ENCODE measurements around the gene EYA3. TPM values are rescaled to one million over a fixed set of nuclear protein-coding genes. Genes with fewer than 3 reads are reported as not detected.

EYA3 gene
- total RNA-seq, 1 donor from 2014 or later = 9.9 TPM

- peaks cover 0 to 3% (median 0%) of the 10 kb centered on the region in 3 donors for H3K27me3 ChIP-seq (ENCODE audit: control insufficient read depth in 3 of 3, insufficient read depth in 3 of 3, low read length in 3 of 3)
- H3K9me3 ChIP-seq (ENCODE audit: control insufficient read depth in 3 of 3, low read length in 3 of 3) = no peaks in the 10 kb centered on the region
- H3K9ac ChIP-seq (ENCODE audit: low read depth in 1 of 3, low read length in 3 of 3) = no peak overlapping the region
- H3K4me1 ChIP-seq (ENCODE audit: control insufficient read depth in 3 of 3, insufficient read depth in 3 of 3, low read length in 3 of 3) = peaks cover 6 to 8% (median 7%) of the 10 kb centered on the region in 3 donors
- peak overlapping the region; percentile 39 for H3K27ac ChIP-seq (ENCODE audit: low read depth, low read length)
- H3K36me3 ChIP-seq (ENCODE audit: control insufficient read depth in 3 of 3, insufficient read depth in 3 of 3, low read length in 3 of 3) = no peaks in the 10 kb centered on the region
- H3K4me3 ChIP-seq (ENCODE audit: low read length in 3 of 3) = no peak overlapping the region
Observed at GRCh38 chr1:28127617-28128257, 39.3 kb upstream of the EYA3 start.

DNA sequence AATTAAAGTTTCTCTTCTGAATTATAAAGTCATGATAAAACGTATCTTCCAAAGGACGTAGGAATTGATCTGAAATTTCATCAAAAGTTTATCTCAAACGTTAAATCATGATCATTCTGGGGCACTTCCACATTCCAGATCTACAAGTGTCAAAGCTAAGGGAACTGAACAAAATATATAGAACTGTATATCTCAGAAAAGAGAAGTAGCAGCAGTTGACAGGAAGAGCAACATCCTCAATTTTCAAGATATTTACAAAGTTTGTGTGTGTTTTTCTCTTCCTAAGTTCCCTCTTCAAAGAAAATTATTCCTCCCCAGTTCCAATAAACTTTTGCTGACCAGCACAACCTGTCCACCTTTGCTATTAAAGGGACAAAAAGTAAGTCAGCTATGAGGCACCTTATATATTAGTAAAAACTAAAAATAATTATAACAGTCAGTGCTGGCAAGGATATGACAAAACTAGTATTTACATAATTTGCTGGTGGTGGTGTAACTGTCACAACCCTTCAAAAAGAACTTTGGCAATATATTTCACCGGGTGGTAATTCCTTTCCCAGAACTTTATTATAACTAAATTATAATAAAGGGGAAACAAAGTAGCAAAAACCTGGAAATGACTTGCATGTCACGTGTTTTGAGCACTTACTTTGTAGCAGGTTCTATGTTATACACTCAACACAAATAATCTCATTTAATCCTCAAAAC, 38.5 kb upstream of the EYA3 start:
- Histone ChIP-seq H3K9me3 (ENCODE audit: control insufficient read depth in 3 of 3, low read length in 3 of 3) (no peaks in the 10 kb centered on the region), H3K36me3 (ENCODE audit: control insufficient read depth in 3 of 3, insufficient read depth in 3 of 3, low read length in 3 of 3) (no peaks in the 10 kb centered on the region), H3K4me1 (ENCODE audit: control insufficient read depth in 3 of 3, insufficient read depth in 3 of 3, low read length in 3 of 3) (peaks cover 6 to 8% (median 7%) of the 10 kb centered on the region in 3 donors), H3K27ac (ENCODE audit: low read depth, low read length) (peak overlapping the region; percentile 28), H3K9ac (ENCODE audit: low read depth in 1 of 3, low read length in 3 of 3) (no peak overlapping the region), H3K27me3 (ENCODE audit: control insufficient read depth in 3 of 3, insufficient read depth in 3 of 3, low read length in 3 of 3) (peaks cover 0 to 3% (median 0%) of the 10 kb centered on the region in 3 donors), H3K4me3 (ENCODE audit: low read length in 3 of 3) (no peak overlapping the region)

GRCh38 chr1:28126212-28126611, 37.8 kb upstream of the EYA3 start:
- Histone ChIP-seq H3K9me3 (ENCODE audit: control insufficient read depth in 3 of 3, low read length in 3 of 3) (no peaks in the 10 kb centered on the region), H3K27me3 (ENCODE audit: control insufficient read depth in 3 of 3, insufficient read depth in 3 of 3, low read length in 3 of 3) (peaks cover 0 to 3% (median 0%) of the 10 kb centered on the region in 3 donors), H3K9ac (ENCODE audit: low read depth in 1 of 3, low read length in 3 of 3) (no peak overlapping the region), H3K36me3 (ENCODE audit: control insufficient read depth in 3 of 3, insufficient read depth in 3 of 3, low read length in 3 of 3) (no peaks in the 10 kb centered on the region), H3K4me1 (ENCODE audit: control insufficient read depth in 3 of 3, insufficient read depth in 3 of 3, low read length in 3 of 3) (peaks cover 6 to 8% (median 7%) of the 10 kb centered on the region in 3 donors), H3K4me3 (ENCODE audit: low read length in 3 of 3) (no peak overlapping the region), H3K27ac (ENCODE audit: low read depth, low read length) (no peak overlapping the region)

- H3K4me3 ChIP-seq (ENCODE audit: low read length in 3 of 3) = peak overlapping the region in 1 of 3 donors; percentile 29
- no peaks in the 10 kb centered on the region for H3K36me3 ChIP-seq (ENCODE audit: control insufficient read depth in 3 of 3, insufficient read depth in 3 of 3, low read length in 3 of 3)
- peak overlapping the region in 1 of 3 donors; percentile 50 for H3K9ac ChIP-seq (ENCODE audit: low read depth in 1 of 3, low read length in 3 of 3)
- H3K27ac ChIP-seq (ENCODE audit: low read depth, low read length) = peak overlapping the region; percentile 9
- peaks cover 0 to 3% (median 0%) of the 10 kb centered on the region in 3 donors for H3K27me3 ChIP-seq (ENCODE audit: control insufficient read depth in 3 of 3, insufficient read depth in 3 of 3, low read length in 3 of 3)
- no peaks in the 10 kb centered on the region for H3K9me3 ChIP-seq (ENCODE audit: control insufficient read depth in 3 of 3, low read length in 3 of 3)
- H3K4me1 ChIP-seq (ENCODE audit: control insufficient read depth in 3 of 3, insufficient read depth in 3 of 3, low read length in 3 of 3) = peaks cover 6 to 8% (median 7%) of the 10 kb centered on the region in 3 donors
Observed at GRCh38 chr1:28123461-28123961, 35.1 kb upstream of the EYA3 start.

GRCh38 chr1:28122183-28122582, 33.8 kb upstream of the EYA3 start:
- Histone ChIP-seq H3K27ac (ENCODE audit: low read depth, low read length) (no peak overlapping the region), H3K36me3 (ENCODE audit: control insufficient read depth in 3 of 3, insufficient read depth in 3 of 3, low read length in 3 of 3) (no peaks in the 10 kb centered on the region), H3K27me3 (ENCODE audit: control insufficient read depth in 3 of 3, insufficient read depth in 3 of 3, low read length in 3 of 3) (peaks cover 0 to 3% (median 0%) of the 10 kb centered on the region in 3 donors), H3K9me3 (ENCODE audit: control insufficient read depth in 3 of 3, low read length in 3 of 3) (no peaks in the 10 kb centered on the region), H3K4me1 (ENCODE audit: control insufficient read depth in 3 of 3, insufficient read depth in 3 of 3, low read length in 3 of 3) (peaks cover 5 to 7% (median 6%) of the 10 kb centered on the region in 3 donors), H3K4me3 (ENCODE audit: low read length in 3 of 3) (no peak overlapping the region), H3K9ac (ENCODE audit: low read depth in 1 of 3, low read length in 3 of 3) (no peak overlapping the region)

GRCh38 chr1:28119556-28119955, 31.1 kb upstream of the EYA3 start:
- Histone ChIP-seq H3K36me3 (ENCODE audit: control insufficient read depth in 3 of 3, insufficient read depth in 3 of 3, low read length in 3 of 3) (no peaks in the 10 kb centered on the region), H3K27me3 (ENCODE audit: control insufficient read depth in 3 of 3, insufficient read depth in 3 of 3, low read length in 3 of 3) (peaks cover 0 to 3% (median 0%) of the 10 kb centered on the region in 3 donors)

DNA sequence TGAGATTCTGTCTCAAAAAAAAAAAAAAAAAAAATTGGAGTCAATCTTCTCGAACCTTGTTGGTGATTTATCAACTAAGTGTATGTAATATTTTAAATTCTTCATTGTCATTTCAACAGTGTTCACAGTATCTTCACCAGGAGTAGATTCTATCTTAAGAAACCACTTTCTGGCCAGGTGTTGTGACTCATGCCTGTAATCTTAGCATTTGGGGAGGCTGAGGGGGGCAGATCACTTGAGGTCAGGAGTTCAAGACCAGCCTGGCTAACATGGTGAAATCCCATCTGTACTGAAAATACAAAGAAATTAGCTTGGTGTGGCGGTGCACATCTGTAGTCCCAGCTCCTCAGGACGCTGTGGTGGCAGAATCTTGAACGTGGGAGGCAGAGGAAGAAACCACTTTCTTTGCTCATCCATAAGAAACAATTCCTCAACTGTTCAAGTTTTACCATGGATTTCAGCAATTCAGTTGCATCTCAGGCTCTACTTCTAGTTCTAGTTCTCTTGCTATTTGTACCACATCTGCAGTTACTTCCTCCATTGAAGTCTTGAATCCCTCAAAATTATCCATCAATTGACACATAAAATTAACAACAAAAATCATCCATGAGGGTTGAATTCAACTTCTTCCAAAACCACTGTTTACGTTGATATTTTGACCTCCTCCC, 30.4 kb upstream of the EYA3 start:
- no peak overlapping the region for H3K4me3 ChIP-seq (ENCODE audit: low read length in 3 of 3)
- no peaks in the 10 kb centered on the region for H3K36me3 ChIP-seq (ENCODE audit: control insufficient read depth in 3 of 3, insufficient read depth in 3 of 3, low read length in 3 of 3)
- no peak overlapping the region for H3K9ac ChIP-seq (ENCODE audit: low read depth in 1 of 3, low read length in 3 of 3)
- H3K4me1 ChIP-seq (ENCODE audit: control insufficient read depth in 3 of 3, insufficient read depth in 3 of 3, low read length in 3 of 3) = peaks cover 5 to 6% (median 6%) of the 10 kb centered on the region in 3 donors
- no peaks in the 10 kb centered on the region for H3K9me3 ChIP-seq (ENCODE audit: control insufficient read depth in 3 of 3, low read length in 3 of 3)
- no peak overlapping the region for H3K27ac ChIP-seq (ENCODE audit: low read depth, low read length)
- H3K27me3 ChIP-seq (ENCODE audit: control insufficient read depth in 3 of 3, insufficient read depth in 3 of 3, low read length in 3 of 3) = peaks cover 0 to 3% (median 0%) of the 10 kb centered on the region in 3 donors

More at GRCh38 chr1:28119556-28119955, 31.1 kb upstream of the EYA3 start:
- peaks cover 5 to 7% (median 6%) of the 10 kb centered on the region in 3 donors for H3K4me1 ChIP-seq (ENCODE audit: control insufficient read depth in 3 of 3, insufficient read depth in 3 of 3, low read length in 3 of 3)
- H3K27ac ChIP-seq (ENCODE audit: low read depth, low read length) = no peak overlapping the region
- no peak overlapping the region for H3K9ac ChIP-seq (ENCODE audit: low read depth in 1 of 3, low read length in 3 of 3)
- no peaks in the 10 kb centered on the region for H3K9me3 ChIP-seq (ENCODE audit: control insufficient read depth in 3 of 3, low read length in 3 of 3)
- H3K4me3 ChIP-seq (ENCODE audit: low read length in 3 of 3) = no peak overlapping the region

- Histone ChIP-seq H3K4me1 (ENCODE audit: control insufficient read depth in 3 of 3, insufficient read depth in 3 of 3, low read length in 3 of 3) (no peaks in the 10 kb centered on the region), H3K9me3 (ENCODE audit: control insufficient read depth in 3 of 3, low read length in 3 of 3) (no peaks in the 10 kb centered on the region), H3K36me3 (ENCODE audit: control insufficient read depth in 3 of 3, insufficient read depth in 3 of 3, low read length in 3 of 3) (no peaks in the 10 kb centered on the region), H3K27ac (ENCODE audit: low read depth, low read length) (no peak overlapping the region), H3K27me3 (ENCODE audit: control insufficient read depth in 3 of 3, insufficient read depth in 3 of 3, low read length in 3 of 3) (peaks cover 0 to 3% (median 0%) of the 10 kb centered on the region in 3 donors), H3K9ac (ENCODE audit: low read depth in 1 of 3, low read length in 3 of 3) (no peak overlapping the region), H3K4me3 (ENCODE audit: low read length in 3 of 3) (no peak overlapping the region)
Observed at GRCh38 chr1:28115267-28115666, 26.9 kb upstream of the EYA3 start.

- Histone ChIP-seq H3K4me3 (ENCODE audit: low read length in 3 of 3) (no peak overlapping the region), H3K27me3 (ENCODE audit: control insufficient read depth in 3 of 3, insufficient read depth in 3 of 3, low read length in 3 of 3) (peaks cover 0 to 3% (median 0%) of the 10 kb centered on the region in 3 donors), H3K9ac (ENCODE audit: low read depth in 1 of 3, low read length in 3 of 3) (no peak overlapping the region), H3K36me3 (ENCODE audit: control insufficient read depth in 3 of 3, insufficient read depth in 3 of 3, low read length in 3 of 3) (no peaks in the 10 kb centered on the region), H3K4me1 (ENCODE audit: control insufficient read depth in 3 of 3, insufficient read depth in 3 of 3, low read length in 3 of 3) (no peaks in the 10 kb centered on the region), H3K27ac (ENCODE audit: low read depth, low read length) (no peak overlapping the region), H3K9me3 (ENCODE audit: control insufficient read depth in 3 of 3, low read length in 3 of 3) (no peaks in the 10 kb centered on the region)
Observed at GRCh38 chr1:28114844-28115243, 26.4 kb upstream of the EYA3 start.

All from skeletal muscle tissue (tissue), 4 donors.